ENCODE results near the gene TSNAXIP1.
"Not testable (repeated sequence)": the region's sequence is repeated elsewhere in the genome, so short reads cannot be mapped to it uniquely, and the experiment has no call there.

Gene TSNAXIP1

GRCh38 chr16:67856927-67857546 lies 50.3 kb downstream of the TSNAXIP1 start:
- Histone ChIP-seq H3K9ac (ENCODE audit: low read length in 5 of 5) (peak overlapping the region in 1 of 5 donors; percentile 4), H3K9me3 (ENCODE audit: control insufficient read depth in 5 of 5, low read length in 5 of 5) (no peaks in the 10 kb centered on the region), H3K36me3 (ENCODE audit: control insufficient read depth in 5 of 5, insufficient read depth in 5 of 5, low read length in 5 of 5) (peaks cover 0 to 16% (median 5%) of the 10 kb centered on the region in 5 donors), H3K27me3 (ENCODE audit: control insufficient read depth in 5 of 5, insufficient read depth in 4 of 5, low read length in 5 of 5) (no peaks in the 10 kb centered on the region), H3K27ac (ENCODE audit: low read depth, low read length) (peak overlapping the region; percentile 86), H3K4me3 (ENCODE audit: low read depth in 1 of 5, low read length in 5 of 5) (no peak overlapping the region), H3K4me1 (ENCODE audit: control insufficient read depth in 5 of 5, insufficient read depth in 5 of 5, low read length in 5 of 5) (peaks cover 9 to 51% (median 40%) of the 10 kb centered on the region in 5 donors)

- H3K9ac ChIP-seq (ENCODE audit: low read length in 5 of 5), result peak overlapping the region in 2 of 5 donors; percentile 8 to 29
- no peaks in the 10 kb centered on the region for H3K27me3 ChIP-seq (ENCODE audit: control insufficient read depth in 5 of 5, insufficient read depth in 4 of 5, low read length in 5 of 5)
- H3K36me3 ChIP-seq (ENCODE audit: control insufficient read depth in 5 of 5, insufficient read depth in 5 of 5, low read length in 5 of 5), result peaks cover 0 to 16% (median 5%) of the 10 kb centered on the region in 5 donors
- H3K9me3 ChIP-seq (ENCODE audit: control insufficient read depth in 5 of 5, low read length in 5 of 5), result no peaks in the 10 kb centered on the region
- H3K4me1 ChIP-seq (ENCODE audit: control insufficient read depth in 5 of 5, insufficient read depth in 5 of 5, low read length in 5 of 5), result peaks cover 10 to 58% (median 46%) of the 10 kb centered on the region in 5 donors
- H3K27ac ChIP-seq (ENCODE audit: low read depth, low read length), result peak overlapping the region; percentile 86
- H3K4me3 ChIP-seq (ENCODE audit: low read depth in 1 of 5, low read length in 5 of 5), result no peak overlapping the region
Observed at GRCh38 chr16:67857547-67858233, 51.0 kb downstream of the TSNAXIP1 start.

- peak overlapping the region; percentile 86 for H3K27ac ChIP-seq (ENCODE audit: low read depth, low read length)
Observed at GRCh38 chr16:67858500-67858899, 51.8 kb downstream of the TSNAXIP1 start.

GRCh38 chr16:67860589-67861398 lies 54.1 kb downstream of the TSNAXIP1 start:
- peaks cover 0 to 14% (median 10%) of the 10 kb centered on the region in 5 donors for H3K36me3 ChIP-seq (ENCODE audit: control insufficient read depth in 5 of 5, insufficient read depth in 5 of 5, low read length in 5 of 5)
- no peak overlapping the region for H3K4me3 ChIP-seq (ENCODE audit: low read depth in 1 of 5, low read length in 5 of 5)
- peak overlapping the region; percentile 69 for H3K27ac ChIP-seq (ENCODE audit: low read depth, low read length)
- no peaks in the 10 kb centered on the region for H3K9me3 ChIP-seq (ENCODE audit: control insufficient read depth in 5 of 5, low read length in 5 of 5)
- H3K27me3 ChIP-seq (ENCODE audit: control insufficient read depth in 5 of 5, insufficient read depth in 4 of 5, low read length in 5 of 5), result no peaks in the 10 kb centered on the region
- peak overlapping the region in 1 of 5 donors; percentile 16 for H3K9ac ChIP-seq (ENCODE audit: low read length in 5 of 5)
- peaks cover 25 to 71% (median 61%) of the 10 kb centered on the region in 5 donors for H3K4me1 ChIP-seq (ENCODE audit: control insufficient read depth in 5 of 5, insufficient read depth in 5 of 5, low read length in 5 of 5)

More at GRCh38 chr16:67858500-67858899, 51.8 kb downstream of the TSNAXIP1 start:
- no peaks in the 10 kb centered on the region for H3K27me3 ChIP-seq (ENCODE audit: control insufficient read depth in 5 of 5, insufficient read depth in 4 of 5, low read length in 5 of 5)
- H3K9ac ChIP-seq (ENCODE audit: low read length in 5 of 5), result peak overlapping the region in 2 of 5 donors; percentile 8 to 44
- H3K36me3 ChIP-seq (ENCODE audit: control insufficient read depth in 5 of 5, insufficient read depth in 5 of 5, low read length in 5 of 5), result peaks cover 0 to 16% (median 5%) of the 10 kb centered on the region in 5 donors
- peaks cover 18 to 66% (median 54%) of the 10 kb centered on the region in 5 donors for H3K4me1 ChIP-seq (ENCODE audit: control insufficient read depth in 5 of 5, insufficient read depth in 5 of 5, low read length in 5 of 5)
- H3K9me3 ChIP-seq (ENCODE audit: control insufficient read depth in 5 of 5, low read length in 5 of 5), result no peaks in the 10 kb centered on the region
- no peak overlapping the region for H3K4me3 ChIP-seq (ENCODE audit: low read depth in 1 of 5, low read length in 5 of 5)

GRCh38 chr16:67861877-67862276 lies 55.2 kb downstream of the TSNAXIP1 start:
- peaks cover 0 to 24% (median 12%) of the 10 kb centered on the region in 5 donors for H3K36me3 ChIP-seq (ENCODE audit: control insufficient read depth in 5 of 5, insufficient read depth in 5 of 5, low read length in 5 of 5)
- H3K27ac ChIP-seq (ENCODE audit: low read depth, low read length), result peak overlapping the region; percentile 69
- H3K4me1 ChIP-seq (ENCODE audit: control insufficient read depth in 5 of 5, insufficient read depth in 5 of 5, low read length in 5 of 5), result peaks cover 25 to 68% (median 59%) of the 10 kb centered on the region in 5 donors
- no peak overlapping the region for H3K4me3 ChIP-seq (ENCODE audit: low read depth in 1 of 5, low read length in 5 of 5)
- no peaks in the 10 kb centered on the region for H3K9me3 ChIP-seq (ENCODE audit: control insufficient read depth in 5 of 5, low read length in 5 of 5)
- no peaks in the 10 kb centered on the region for H3K27me3 ChIP-seq (ENCODE audit: control insufficient read depth in 5 of 5, insufficient read depth in 4 of 5, low read length in 5 of 5)
- H3K9ac ChIP-seq (ENCODE audit: low read length in 5 of 5), result no peak overlapping the region

- Histone ChIP-seq H3K36me3 (ENCODE audit: control insufficient read depth in 5 of 5, insufficient read depth in 5 of 5, low read length in 5 of 5) (peaks cover 0 to 34% (median 18%) of the 10 kb centered on the region in 5 donors), H3K27me3 (ENCODE audit: control insufficient read depth in 5 of 5, insufficient read depth in 4 of 5, low read length in 5 of 5) (no peaks in the 10 kb centered on the region), H3K27ac (ENCODE audit: low read depth, low read length) (peak overlapping the region; percentile 69), H3K4me1 (ENCODE audit: control insufficient read depth in 5 of 5, insufficient read depth in 5 of 5, low read length in 5 of 5) (peaks cover 20 to 58% (median 52%) of the 10 kb centered on the region in 5 donors), H3K9me3 (ENCODE audit: control insufficient read depth in 5 of 5, low read length in 5 of 5) (no peaks in the 10 kb centered on the region), H3K9ac (ENCODE audit: low read length in 5 of 5) (peak overlapping the region in 3 of 5 donors; percentile 38), H3K4me3 (ENCODE audit: low read depth in 1 of 5, low read length in 5 of 5) (peak overlapping the region in 4 of 5 donors; percentile 18 to 37 (median 26))
Observed at GRCh38 chr16:67862623-67863583, 56.2 kb downstream of the TSNAXIP1 start.

- not testable (repeated sequence) for H3K9me3 ChIP-seq (ENCODE audit: control insufficient read depth in 5 of 5, low read length in 5 of 5); H3K9ac ChIP-seq (ENCODE audit: low read length in 5 of 5); H3K4me3 ChIP-seq (ENCODE audit: low read depth in 1 of 5, low read length in 5 of 5); H3K27me3 ChIP-seq (ENCODE audit: control insufficient read depth in 5 of 5, insufficient read depth in 4 of 5, low read length in 5 of 5)
- Histone ChIP-seq H3K36me3 (ENCODE audit: control insufficient read depth in 5 of 5, insufficient read depth in 5 of 5, low read length in 5 of 5) (peaks cover 0 to 44% (median 29%) of the 10 kb centered on the region in 5 donors), H3K4me1 (ENCODE audit: control insufficient read depth in 5 of 5, insufficient read depth in 5 of 5, low read length in 5 of 5) (peaks cover 19 to 46% (median 44%) of the 10 kb centered on the region in 5 donors), H3K27ac (ENCODE audit: low read depth, low read length) (peak overlapping the region; percentile 52)
Observed at GRCh38 chr16:67864044-67864443, 57.4 kb downstream of the TSNAXIP1 start.

GRCh38 chr16:67864594-67864993 lies 57.9 kb downstream of the TSNAXIP1 start:
- Histone ChIP-seq H3K4me3 (ENCODE audit: low read depth in 1 of 5, low read length in 5 of 5) (no peak overlapping the region), H3K4me1 (ENCODE audit: control insufficient read depth in 5 of 5, insufficient read depth in 5 of 5, low read length in 5 of 5) (peaks cover 19 to 46% (median 44%) of the 10 kb centered on the region in 5 donors), H3K27me3 (ENCODE audit: control insufficient read depth in 5 of 5, insufficient read depth in 4 of 5, low read length in 5 of 5) (no peaks in the 10 kb centered on the region), H3K36me3 (ENCODE audit: control insufficient read depth in 5 of 5, insufficient read depth in 5 of 5, low read length in 5 of 5) (peaks cover 0 to 48% (median 29%) of the 10 kb centered on the region in 5 donors), H3K27ac (ENCODE audit: low read depth, low read length) (peak overlapping the region; percentile 52), H3K9ac (ENCODE audit: low read length in 5 of 5) (no peak overlapping the region), H3K9me3 (ENCODE audit: control insufficient read depth in 5 of 5, low read length in 5 of 5) (no peaks in the 10 kb centered on the region)

GRCh38 chr16:67865318-67865717 lies 58.6 kb downstream of the TSNAXIP1 start:
- Histone ChIP-seq H3K4me1 (ENCODE audit: control insufficient read depth in 5 of 5, insufficient read depth in 5 of 5, low read length in 5 of 5) (peaks cover 19 to 46% (median 43%) of the 10 kb centered on the region in 5 donors), H3K27ac (ENCODE audit: low read depth, low read length) (peak overlapping the region; percentile 52), H3K9me3 (ENCODE audit: control insufficient read depth in 5 of 5, low read length in 5 of 5) (no peaks in the 10 kb centered on the region), H3K4me3 (ENCODE audit: low read depth in 1 of 5, low read length in 5 of 5) (no peak overlapping the region), H3K9ac (ENCODE audit: low read length in 5 of 5) (no peak overlapping the region), H3K27me3 (ENCODE audit: control insufficient read depth in 5 of 5, insufficient read depth in 4 of 5, low read length in 5 of 5) (no peaks in the 10 kb centered on the region), H3K36me3 (ENCODE audit: control insufficient read depth in 5 of 5, insufficient read depth in 5 of 5, low read length in 5 of 5) (peaks cover 4 to 54% (median 34%) of the 10 kb centered on the region in 5 donors)

All from subcutaneous abdominal adipose tissue (tissue), 5 donors.